Islet precursor cell (in vitro differentiated cells): Measurements from ENCODE around the gene CDKN1B.

Source experiments
- DNase-seq: peaks from one replicate; pipeline ENCODE4 v3.0.0-alpha.2; 2018

CDKN1B gene

DNA sequence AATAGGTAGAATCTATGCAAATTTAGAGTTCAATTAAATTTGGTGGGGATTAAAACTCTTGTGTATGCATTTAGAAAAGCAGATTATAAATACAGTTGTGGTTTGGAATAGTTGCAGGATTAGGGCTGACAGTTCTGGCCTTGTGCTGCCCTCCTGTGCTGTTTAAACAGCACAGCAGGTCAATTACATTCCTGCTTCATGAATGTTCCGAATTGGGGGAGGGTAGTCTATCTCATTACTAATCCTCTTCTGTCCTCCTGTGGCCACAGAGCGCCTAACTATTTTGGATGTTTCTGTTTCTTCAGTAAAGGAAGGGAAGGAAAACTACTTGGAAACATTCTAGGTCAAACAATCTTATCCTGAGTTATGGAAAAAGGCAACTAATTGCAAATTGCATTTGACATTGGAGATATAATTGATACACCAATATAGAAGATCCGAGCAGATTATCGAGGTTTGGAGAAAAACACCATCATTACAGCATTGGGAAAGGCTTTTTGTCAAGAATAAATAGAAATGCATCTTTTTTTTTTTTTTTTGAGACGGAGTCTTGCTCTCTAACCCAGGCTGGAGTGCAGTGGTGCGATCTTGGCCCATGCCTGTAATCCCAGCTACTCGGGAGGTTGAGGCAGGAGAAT lies 12.5 kb upstream of the CDKN1B start:
- peak; percentile 86 for DNase-seq

DNA sequence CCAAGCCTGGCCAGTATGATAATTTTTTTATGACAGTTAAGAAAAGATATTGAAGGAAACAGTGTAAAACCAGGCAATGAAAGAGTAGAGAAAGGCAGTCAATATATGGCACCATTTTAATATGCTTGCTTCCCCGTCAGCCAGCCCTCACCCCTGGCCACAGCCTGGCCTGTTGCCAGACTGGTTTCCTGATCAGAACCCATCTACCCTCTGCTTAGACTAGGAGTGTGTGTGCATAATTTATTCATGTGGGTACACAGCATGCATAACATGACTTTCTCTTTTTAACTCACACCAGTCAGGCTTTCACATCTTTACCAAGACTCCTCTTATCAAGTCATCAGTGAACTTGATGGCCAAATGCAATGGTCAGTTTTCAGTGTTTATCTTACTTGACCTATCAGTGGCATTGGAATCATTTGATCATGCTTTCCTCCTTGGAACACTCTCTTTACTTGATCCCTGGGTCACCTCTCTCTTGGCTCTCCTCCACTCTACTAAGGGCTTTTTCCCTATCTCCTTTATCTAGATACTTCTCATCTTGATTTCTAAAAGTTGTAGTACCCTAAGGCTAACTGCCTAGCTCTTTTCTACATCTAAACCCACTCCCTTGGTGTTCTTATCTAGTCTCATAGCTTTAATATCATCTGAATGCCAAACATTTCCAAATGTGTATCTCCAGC lies 11.2 kb upstream of the CDKN1B start:
- DNase-seq = no peak

DNA sequence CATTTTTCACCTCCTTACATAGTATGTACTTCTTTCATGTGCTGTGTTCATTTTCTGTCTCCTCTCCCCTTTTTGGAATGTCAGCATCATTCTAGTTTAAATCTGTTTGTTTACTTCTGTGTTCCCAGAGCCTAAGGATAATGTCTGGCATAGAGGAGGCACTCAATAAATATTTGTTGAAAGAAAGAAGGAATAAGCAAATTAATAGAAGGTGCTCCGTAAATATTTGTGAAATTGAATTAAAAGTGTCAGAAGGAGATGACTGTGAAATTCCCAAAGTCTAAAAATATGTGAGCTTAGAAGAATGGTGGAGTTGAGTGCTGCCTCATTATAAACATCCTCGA lies 3.3 kb upstream of the CDKN1B start:
- DNase-seq = no peak

DNA sequence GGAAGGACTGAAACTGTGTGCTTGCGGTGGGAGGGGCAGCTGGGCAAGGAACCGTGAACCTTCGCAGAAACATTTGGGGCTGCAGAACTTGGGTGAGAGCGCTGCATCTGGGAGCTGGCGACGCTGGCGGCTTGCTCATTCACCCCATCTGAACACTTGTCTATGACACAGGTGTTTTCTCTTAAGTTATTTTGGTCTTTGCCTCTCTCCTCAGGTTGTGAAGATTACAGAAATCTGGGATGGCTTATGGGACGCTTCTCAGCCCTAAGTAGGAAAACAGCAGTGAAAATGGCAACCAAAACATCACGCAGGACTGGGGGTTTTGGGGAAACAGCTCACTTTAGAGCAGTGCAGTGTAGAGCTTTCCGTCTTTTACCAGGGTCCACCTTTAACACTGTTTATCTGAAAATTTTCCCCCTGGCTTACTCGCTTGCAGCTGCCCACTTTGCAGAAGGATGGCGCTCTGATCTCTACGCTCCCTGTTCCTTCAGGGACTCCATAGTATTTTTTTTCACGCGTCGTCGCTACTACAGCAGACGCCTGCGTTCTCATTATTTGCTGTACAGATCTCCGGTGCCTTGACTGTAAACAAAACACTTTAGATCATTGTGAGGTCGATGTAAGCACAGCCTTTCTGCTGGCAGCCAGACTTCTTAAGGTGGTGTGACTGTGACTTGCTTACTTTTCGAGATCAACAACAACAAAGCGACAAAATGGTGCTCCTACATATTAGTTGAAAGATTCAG lies 2.7 kb upstream of the CDKN1B start:
- DNase-seq = no peak

DNA sequence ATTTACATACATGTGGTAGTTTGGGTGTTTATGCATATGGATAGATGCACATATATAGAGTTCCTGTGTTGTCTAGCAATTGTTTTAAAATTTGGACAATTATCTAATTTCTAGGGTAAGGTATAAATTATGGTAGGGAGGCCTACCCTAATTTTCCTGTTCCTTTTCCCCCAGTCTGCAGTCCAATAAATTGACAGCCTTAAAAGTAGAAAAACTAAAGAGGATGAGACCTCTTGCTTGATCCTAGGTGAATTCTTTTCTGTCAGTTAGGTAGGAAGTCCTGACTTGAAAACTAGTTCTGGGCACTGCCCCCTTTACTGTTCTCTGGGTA lies 2.1 kb upstream of the CDKN1B start:
- DNase-seq = no peak

DNA sequence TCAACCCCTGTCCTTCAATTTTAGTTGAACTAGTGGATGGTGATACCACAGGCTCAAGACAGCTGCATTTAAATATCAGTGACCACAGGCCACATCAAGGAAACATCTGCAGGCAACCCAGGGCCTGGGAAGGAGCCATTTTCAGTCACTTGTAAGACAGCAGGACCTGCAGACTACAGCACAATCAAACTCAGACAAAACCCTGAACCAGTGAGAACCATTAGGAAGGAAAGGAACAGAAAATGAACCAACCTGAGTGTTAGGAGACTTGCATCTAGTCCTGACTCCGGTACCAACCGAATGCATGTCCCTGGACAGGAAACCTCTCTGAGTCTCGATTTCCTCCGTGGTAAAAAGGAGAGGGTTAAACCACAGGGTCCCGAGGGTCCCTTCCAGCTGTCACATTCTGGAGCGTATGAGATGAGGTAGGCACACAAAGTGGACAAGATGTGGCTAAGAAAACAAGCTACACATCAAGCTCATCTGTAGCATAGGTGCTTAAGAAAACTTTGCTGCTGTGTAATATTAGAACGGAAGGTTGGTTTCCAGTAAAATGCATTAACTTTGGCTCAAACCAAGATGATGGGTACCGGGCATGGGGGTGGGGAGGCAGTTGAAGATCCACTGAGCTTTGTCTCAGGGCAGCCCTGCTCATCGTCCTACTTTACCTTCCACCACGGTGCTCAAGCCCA lies 1.6 kb upstream of the CDKN1B start:
- no peak for DNase-seq

DNA sequence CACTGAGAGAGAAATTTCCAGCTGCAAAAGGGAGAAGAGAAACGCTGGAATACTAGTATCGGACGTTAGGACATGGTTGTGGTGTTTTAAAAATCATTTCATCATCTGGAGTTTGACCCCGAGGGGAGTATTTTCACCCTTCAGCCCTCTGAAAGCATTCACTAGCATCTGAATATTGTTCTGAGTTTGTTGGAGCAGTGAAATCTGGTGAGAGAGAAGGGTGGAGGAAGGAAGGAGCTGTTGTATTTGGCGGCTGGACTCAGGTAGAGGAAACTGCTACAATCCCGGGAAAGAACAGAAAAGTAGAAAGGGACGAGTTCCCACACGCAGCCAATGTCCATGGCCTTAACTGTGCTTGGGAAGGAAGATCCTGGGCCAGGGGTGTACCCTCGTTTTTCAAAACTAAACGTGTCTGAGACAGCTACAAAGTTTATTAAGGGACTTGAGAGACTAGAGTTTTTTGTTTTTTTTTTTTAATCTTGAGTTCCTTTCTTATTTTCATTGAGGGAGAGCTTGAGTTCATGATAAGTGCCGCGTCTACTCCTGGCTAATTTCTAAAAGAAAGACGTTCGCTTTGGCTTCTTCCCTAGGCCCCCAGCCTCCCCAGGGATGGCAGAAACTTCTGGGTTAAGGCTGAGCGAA lies 896 bp upstream of the CDKN1B start:
- DNase-seq = no peak

GRCh38 chr12:12717586-12718380 lies 615 bp downstream of the CDKN1B start:
- peak; percentile 70 for DNase-seq

- no peak for DNase-seq
Measured at GRCh38 chr12:12718381-12718759, 1.2 kb downstream of the CDKN1B start.

DNA sequence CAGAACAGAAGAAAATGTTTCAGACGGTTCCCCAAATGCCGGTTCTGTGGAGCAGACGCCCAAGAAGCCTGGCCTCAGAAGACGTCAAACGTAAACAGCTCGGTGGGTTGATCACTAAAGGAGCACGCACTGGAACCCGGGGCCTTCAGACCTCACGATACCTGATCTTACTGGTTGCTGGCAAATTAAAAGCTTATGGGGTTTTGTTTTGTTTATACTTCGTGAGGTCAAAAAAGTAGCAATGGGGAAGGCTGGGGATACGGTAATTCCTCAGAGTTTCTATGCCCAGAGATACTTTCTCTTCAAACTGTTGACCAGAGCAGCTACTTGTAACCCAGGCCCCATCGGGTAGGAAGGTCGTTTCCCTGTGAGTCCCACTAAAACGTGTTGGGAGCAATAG lies 1.7 kb downstream of the CDKN1B start:
- DNase-seq = no peak

- no peak for DNase-seq
Measured at GRCh38 chr12:12719496-12719895, 2.3 kb downstream of the CDKN1B start.

GRCh38 chr12:12720052-12720451 lies 2.9 kb downstream of the CDKN1B start:
- DNase-seq = no peak

DNA sequence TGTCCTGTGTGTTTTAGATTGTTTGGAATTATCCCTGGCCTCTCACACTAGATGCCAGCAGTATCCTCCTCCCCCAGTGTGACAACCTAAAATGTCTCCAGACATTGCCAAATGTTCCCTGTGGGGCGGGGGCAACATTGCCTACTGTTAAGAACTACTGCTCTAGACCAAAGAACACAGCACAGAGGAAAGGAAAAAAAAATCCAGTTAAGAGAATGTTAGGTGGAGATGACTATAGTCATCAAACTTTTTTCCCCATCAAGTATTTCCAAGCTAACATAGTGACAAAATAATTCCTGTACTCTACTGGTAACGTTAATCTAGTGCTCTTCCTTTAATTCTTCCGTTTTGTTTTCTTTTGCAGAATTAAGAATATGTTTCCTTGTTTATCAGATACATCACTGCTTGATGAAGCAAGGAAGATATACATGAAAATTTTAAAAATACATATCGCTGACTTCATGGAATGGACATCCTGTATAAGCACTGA lies 3.5 kb downstream of the CDKN1B start:
- DNase-seq = no peak

DNA sequence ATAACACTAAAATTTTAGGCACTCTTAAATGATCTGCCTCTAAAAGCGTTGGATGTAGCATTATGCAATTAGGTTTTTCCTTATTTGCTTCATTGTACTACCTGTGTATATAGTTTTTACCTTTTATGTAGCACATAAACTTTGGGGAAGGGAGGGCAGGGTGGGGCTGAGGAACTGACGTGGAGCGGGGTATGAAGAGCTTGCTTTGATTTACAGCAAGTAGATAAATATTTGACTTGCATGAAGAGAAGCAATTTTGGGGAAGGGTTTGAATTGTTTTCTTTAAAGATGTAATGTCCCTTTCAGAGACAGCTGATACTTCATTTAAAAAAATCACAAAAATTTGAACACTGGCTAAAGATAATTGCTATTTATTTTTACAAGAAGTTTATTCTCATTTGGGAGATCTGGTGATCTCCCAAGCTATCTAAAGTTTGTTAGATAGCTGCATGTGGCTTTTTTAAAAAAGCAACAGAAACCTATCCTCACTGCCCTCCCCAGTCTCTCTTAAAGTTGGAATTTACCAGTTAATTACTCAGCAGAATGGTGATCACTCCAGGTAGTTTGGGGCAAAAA lies 4.1 kb downstream of the CDKN1B start:
- no peak for DNase-seq

DNA sequence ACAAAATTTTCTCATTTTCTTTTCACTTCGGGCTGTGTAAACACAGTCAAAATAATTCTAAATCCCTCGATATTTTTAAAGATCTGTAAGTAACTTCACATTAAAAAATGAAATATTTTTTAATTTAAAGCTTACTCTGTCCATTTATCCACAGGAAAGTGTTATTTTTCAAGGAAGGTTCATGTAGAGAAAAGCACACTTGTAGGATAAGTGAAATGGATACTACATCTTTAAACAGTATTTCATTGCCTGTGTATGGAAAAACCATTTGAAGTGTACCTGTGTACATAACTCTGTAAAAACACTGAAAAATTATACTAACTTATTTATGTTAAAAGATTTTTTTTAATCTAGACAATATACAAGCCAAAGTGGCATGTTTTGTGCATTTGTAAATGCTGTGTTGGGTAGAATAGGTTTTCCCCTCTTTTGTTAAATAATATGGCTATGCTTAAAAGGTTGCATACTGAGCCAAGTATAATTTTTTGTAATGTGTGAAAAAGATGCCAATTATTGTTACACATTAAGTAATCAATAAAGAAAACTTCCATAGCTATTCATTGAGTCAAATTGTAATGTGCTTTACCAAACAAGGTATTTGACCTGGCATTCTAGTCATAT lies 4.8 kb downstream of the CDKN1B start:
- no peak for DNase-seq

GRCh38 chr12:12722435-12723148 lies 5.4 kb downstream of the CDKN1B start:
- no peak for DNase-seq

GRCh38 chr12:12723149-12723680 lies 6.0 kb downstream of the CDKN1B start:
- DNase-seq = no peak

DNA sequence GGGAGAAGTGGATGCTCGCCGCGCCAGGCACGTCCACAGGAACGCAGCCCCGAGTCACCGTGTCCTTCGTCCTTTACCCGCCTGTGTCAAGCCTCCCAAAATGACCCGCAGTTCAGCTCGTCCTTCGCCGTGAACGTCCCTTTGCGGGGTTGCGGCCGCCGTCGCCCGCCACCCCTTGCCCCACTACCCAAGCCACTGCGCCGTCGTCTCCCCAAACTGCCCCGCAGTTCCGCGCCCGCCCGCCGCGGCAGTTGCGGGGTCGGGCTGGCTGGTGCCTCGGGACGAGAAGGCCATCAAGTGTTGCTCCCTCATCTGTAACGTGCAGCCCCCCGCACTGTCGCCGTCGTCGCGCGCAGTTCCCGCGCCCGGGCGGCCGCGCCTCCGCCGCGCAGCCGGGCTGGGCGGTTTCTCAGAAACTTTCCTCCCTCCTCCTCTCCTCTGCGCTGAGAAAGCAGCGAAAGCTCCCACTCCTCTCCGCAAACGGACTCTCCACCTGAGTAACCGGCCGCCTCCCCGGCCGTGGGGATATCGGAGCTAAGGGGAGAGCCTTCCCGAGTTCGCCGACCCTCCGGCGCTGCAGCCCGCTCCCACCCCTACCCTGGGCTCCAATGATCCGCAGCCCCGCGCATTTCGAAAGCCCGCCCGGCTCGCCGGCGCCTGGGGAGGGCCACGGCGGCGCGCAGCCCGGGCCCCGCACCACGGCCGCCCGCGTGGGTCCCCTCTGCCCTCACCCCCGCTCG lies 6.7 kb downstream of the CDKN1B start:
- peak; percentile 72 for DNase-seq

- DNase-seq = no peak
Measured at GRCh38 chr12:12724421-12725085, 7.4 kb downstream of the CDKN1B start.
